NT2/D1 (cell line): Measurements from ENCODE around the gene PGBD5.

Experiments
- YY1 ChIP-seq: IDR thresholded peaks from 2 replicates; pipeline ENCODE4 v1.6.1; 2011; ENCODE audit not compliant: insufficient read length, insufficient read depth
- ZNF274 ChIP-seq: IDR thresholded peaks from 2 replicates; pipeline ENCODE4 v1.6.1; 2011; ENCODE audit warnings: mild to moderate bottlenecking, low read depth, low read length

- TF ChIP-seq YY1, result no peak
- no peak for TF ChIP-seq ZNF274
Measured at GRCh38 chr1:230277201-230278025, 148.7 kb downstream of the PGBD5 start.
